SK-N-SH treated with all-trans-retinoic acid at 6 μM for 48 hours (cell line): ENCODE measurements around the gene KIFC3.

Experiments used
- ATAC-seq: fragments of 200-7000 bp; cut with Tn5 transposase; 3 replicates; pipeline ENCODE4 v1.9.1; 2020; ENCODE audit warnings: mild to moderate bottlenecking, moderate library complexity
- ARNTL ChIP-seq: fragments of 450-650 bp; formaldehyde crosslinking; IDR thresholded peaks from 2 replicates; pipeline ENCODE4 v1.5.0; 2020; ENCODE audit warnings: low read depth, mild to moderate bottlenecking, moderate library complexity, borderline replicate concordance
- BACH2 ChIP-seq: fragments of 250-450 bp; sonication (Bioruptor Pico); IDR thresholded peaks from 2 replicates; pipeline ENCODE4 v1.9.0; 2021; ENCODE audit warnings: mild to moderate bottlenecking, borderline replicate concordance
- CSDC2 ChIP-seq: fragments of 250-450 bp; sonication (Bioruptor Pico); IDR thresholded peaks from 2 replicates; pipeline ENCODE4 v1.5.0; 2020; ENCODE audit warnings: mild to moderate bottlenecking, moderate library complexity
- ESRRG ChIP-seq: fragments of 250-450 bp; sonication (Bioruptor Pico); IDR thresholded peaks from 2 replicates; pipeline ENCODE4 v1.6.1; 2021; ENCODE audit warnings: mild to moderate bottlenecking
- GLIS3 ChIP-seq: fragments of 250-450 bp; sonication (Bioruptor Pico); IDR thresholded peaks from 2 replicates; pipeline ENCODE4 v1.5.0; 2020; ENCODE audit warnings: mild to moderate bottlenecking, moderate library complexity
- ISL1 ChIP-seq: fragments of 250-450 bp; sonication (Bioruptor Pico); IDR thresholded peaks from 2 replicates; pipeline ENCODE4 v2.1.2; 2022; ENCODE audit warnings: mild to moderate bottlenecking, moderate library complexity
- OSR1 ChIP-seq: fragments of 250-450 bp; sonication (Bioruptor Pico); IDR thresholded peaks from 2 replicates; pipeline ENCODE4 v1.8.0; 2022; ENCODE audit warnings: moderate library complexity, mild to moderate bottlenecking, inconsistent platforms
- POU6F1 ChIP-seq: fragments of 250-450 bp; sonication (Bioruptor Pico); IDR thresholded peaks from 2 replicates; pipeline ENCODE4 v1.8.0; 2021; ENCODE audit warnings: low read depth, mild to moderate bottlenecking, moderate library complexity, borderline replicate concordance
- PPARA ChIP-seq: fragments of 250-450 bp; sonication (Bioruptor Pico); IDR thresholded peaks from 2 replicates; pipeline ENCODE4 v1.5.0; 2020; ENCODE audit warnings: mild to moderate bottlenecking, borderline replicate concordance
- RARB ChIP-seq: fragments of 250-450 bp; sonication (Bioruptor Pico); IDR thresholded peaks from 2 replicates; pipeline ENCODE4 v1.8.0; 2021; ENCODE audit warnings: mild to moderate bottlenecking, moderate library complexity
- SNAI2 ChIP-seq: fragments of 250-450 bp; sonication (Bioruptor Pico); IDR thresholded peaks from 2 replicates; pipeline ENCODE4 v1.5.0; 2020; ENCODE audit warnings: mild to moderate bottlenecking, moderate library complexity
- TCF4 ChIP-seq: fragments of 250-450 bp; sonication (Bioruptor Pico); IDR thresholded peaks from 2 replicates; pipeline ENCODE4 v1.8.0; 2021; ENCODE audit warnings: mild to moderate bottlenecking, moderate library complexity, borderline replicate concordance
- TOX ChIP-seq: fragments of 250-450 bp; sonication (Bioruptor Pico); IDR thresholded peaks from 2 replicates; pipeline ENCODE4 v1.8.0; 2021; ENCODE audit warnings: mild to moderate bottlenecking, moderate library complexity, borderline replicate concordance
- ZC3H10 ChIP-seq: fragments of 250-450 bp; sonication (Bioruptor Pico); IDR thresholded peaks from 2 replicates; pipeline ENCODE4 v1.5.1; 2021; ENCODE audit warnings: mild to moderate bottlenecking, moderate library complexity
- ZFP3 ChIP-seq: fragments of 250-450 bp; sonication (Bioruptor Pico); IDR thresholded peaks from 2 replicates; pipeline ENCODE4 v1.5.0; 2020; ENCODE audit warnings: mild to moderate bottlenecking, moderate library complexity
- ZFP30 ChIP-seq: fragments of 450-650 bp; formaldehyde crosslinking; IDR thresholded peaks from 2 replicates; pipeline ENCODE4 v1.5.0; 2022; ENCODE audit warnings: mild to moderate bottlenecking, moderate library complexity
- ZNF565 ChIP-seq: fragments of 450-650 bp; formaldehyde crosslinking; conservative IDR thresholded peaks from 2 replicates; pipeline ENCODE4 v1.5.0; 2020; ENCODE audit warnings: low read depth, mild to moderate bottlenecking, moderate library complexity
- ZNF70 ChIP-seq: fragments of 450-650 bp; formaldehyde crosslinking; IDR thresholded peaks from 2 replicates; pipeline ENCODE4 v1.5.0; 2020; ENCODE audit warnings: mild to moderate bottlenecking, moderate library complexity
- ZNF8 ChIP-seq: fragments of 450-650 bp; formaldehyde crosslinking; IDR thresholded peaks from 2 replicates; pipeline ENCODE4 v1.5.0; 2020; ENCODE audit warnings: mild to moderate bottlenecking, moderate library complexity
- TF ChIP-seq, protein P1 (sequence below): fragments of 250-450 bp; sonication (Bioruptor Pico); IDR thresholded peaks from 2 replicates; pipeline ENCODE4 v1.5.1; 2021; ENCODE audit warnings: mild to moderate bottlenecking, moderate library complexity
- TF ChIP-seq, protein P2 (sequence below): fragments of 250-450 bp; sonication (Bioruptor Pico); IDR thresholded peaks from 2 replicates; pipeline ENCODE4 v1.8.0; 2020; ENCODE audit warnings: mild to moderate bottlenecking, moderate library complexity, borderline replicate concordance
- TF ChIP-seq, protein P3 (sequence below): fragments of 250-450 bp; sonication (Bioruptor Pico); IDR thresholded peaks from 2 replicates; pipeline ENCODE4 v1.5.0; 2020; ENCODE audit warnings: mild to moderate bottlenecking, moderate library complexity
- TF ChIP-seq, protein P4 (sequence below): fragments of 250-450 bp; sonication (Bioruptor Pico); IDR thresholded peaks from 2 replicates; pipeline ENCODE4 v1.5.1; 2020; ENCODE audit warnings: low read depth, mild to moderate bottlenecking, moderate library complexity

KIFC3 gene

GRCh38 chr16:57786632-57787518 is 15.4 kb downstream of the KIFC3 start:
- TF ChIP-seq ESRRG (CRISPR knock-in tag): no peak
- TF ChIP-seq, protein P1, sequence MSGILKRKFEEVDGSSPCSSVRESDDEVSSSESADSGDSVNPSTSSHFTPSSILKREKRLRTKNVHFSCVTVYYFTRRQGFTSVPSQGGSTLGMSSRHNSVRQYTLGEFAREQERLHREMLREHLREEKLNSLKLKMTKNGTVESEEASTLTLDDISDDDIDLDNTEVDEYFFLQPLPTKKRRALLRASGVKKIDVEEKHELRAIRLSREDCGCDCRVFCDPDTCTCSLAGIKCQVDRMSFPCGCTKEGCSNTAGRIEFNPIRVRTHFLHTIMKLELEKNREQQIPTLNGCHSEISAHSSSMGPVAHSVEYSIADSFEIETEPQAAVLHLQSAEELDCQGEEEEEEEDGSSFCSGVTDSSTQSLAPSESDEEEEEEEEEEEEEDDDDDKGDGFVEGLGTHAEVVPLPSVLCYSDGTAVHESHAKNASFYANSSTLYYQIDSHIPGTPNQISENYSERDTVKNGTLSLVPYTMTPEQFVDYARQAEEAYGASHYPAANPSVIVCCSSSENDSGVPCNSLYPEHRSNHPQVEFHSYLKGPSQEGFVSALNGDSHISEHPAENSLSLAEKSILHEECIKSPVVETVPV: no peak
- TF ChIP-seq TOX: no peak
- TF ChIP-seq SNAI2 (CRISPR knock-in tag): no peak
- no peak for TF ChIP-seq GLIS3 (CRISPR knock-in tag)
- ATAC-seq: no peak; the same call in 2 of the 3 replicates

DNA sequence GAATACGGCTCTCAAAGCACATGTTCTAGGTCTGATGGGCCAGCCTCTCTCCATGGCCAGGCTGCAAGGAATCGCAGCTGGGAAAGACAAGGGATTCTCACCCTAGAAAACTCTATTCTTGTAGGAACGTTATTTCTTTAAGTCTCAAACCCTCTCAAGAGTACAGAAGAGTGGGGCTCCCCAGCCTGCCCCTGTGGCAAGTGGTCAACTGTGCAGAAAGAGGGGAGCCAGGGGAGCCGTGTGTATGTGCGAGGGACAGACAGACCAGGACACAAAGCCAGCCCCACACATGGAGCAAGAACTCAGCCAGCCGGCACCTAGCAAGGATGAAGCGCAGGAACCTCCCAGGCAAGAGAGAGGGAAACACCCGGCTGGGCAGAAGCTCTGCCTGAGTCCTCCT is 16.4 kb downstream of the KIFC3 start:
- ATAC-seq: no peak
- TF ChIP-seq SNAI2 (CRISPR knock-in tag): no peak
- TF ChIP-seq OSR1 (CRISPR knock-in tag): no peak
- TF ChIP-seq ESRRG (CRISPR knock-in tag): no peak
- no peak for TF ChIP-seq ZNF565 (CRISPR knock-in tag)
- TF ChIP-seq ARNTL (CRISPR knock-in tag): no peak
- no peak for TF ChIP-seq ZFP30 (CRISPR knock-in tag)
- no peak for TF ChIP-seq ZNF8 (CRISPR knock-in tag)
- TF ChIP-seq, protein P2, sequence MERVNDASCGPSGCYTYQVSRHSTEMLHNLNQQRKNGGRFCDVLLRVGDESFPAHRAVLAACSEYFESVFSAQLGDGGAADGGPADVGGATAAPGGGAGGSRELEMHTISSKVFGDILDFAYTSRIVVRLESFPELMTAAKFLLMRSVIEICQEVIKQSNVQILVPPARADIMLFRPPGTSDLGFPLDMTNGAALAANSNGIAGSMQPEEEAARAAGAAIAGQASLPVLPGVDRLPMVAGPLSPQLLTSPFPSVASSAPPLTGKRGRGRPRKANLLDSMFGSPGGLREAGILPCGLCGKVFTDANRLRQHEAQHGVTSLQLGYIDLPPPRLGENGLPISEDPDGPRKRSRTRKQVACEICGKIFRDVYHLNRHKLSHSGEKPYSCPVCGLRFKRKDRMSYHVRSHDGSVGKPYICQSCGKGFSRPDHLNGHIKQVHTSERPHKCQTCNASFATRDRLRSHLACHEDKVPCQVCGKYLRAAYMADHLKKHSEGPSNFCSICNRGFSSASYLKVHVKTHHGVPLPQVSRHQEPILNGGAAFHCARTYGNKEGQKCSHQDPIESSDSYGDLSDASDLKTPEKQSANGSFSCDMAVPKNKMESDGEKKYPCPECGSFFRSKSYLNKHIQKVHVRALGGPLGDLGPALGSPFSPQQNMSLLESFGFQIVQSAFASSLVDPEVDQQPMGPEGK (CRISPR knock-in tag): no peak
- TF ChIP-seq ISL1 (CRISPR knock-in tag): no peak
- TF ChIP-seq, protein P1: no peak
- no peak for TF ChIP-seq BACH2 (CRISPR knock-in tag)
- TF ChIP-seq CSDC2 (CRISPR knock-in tag): no peak
- TF ChIP-seq, protein P3, sequence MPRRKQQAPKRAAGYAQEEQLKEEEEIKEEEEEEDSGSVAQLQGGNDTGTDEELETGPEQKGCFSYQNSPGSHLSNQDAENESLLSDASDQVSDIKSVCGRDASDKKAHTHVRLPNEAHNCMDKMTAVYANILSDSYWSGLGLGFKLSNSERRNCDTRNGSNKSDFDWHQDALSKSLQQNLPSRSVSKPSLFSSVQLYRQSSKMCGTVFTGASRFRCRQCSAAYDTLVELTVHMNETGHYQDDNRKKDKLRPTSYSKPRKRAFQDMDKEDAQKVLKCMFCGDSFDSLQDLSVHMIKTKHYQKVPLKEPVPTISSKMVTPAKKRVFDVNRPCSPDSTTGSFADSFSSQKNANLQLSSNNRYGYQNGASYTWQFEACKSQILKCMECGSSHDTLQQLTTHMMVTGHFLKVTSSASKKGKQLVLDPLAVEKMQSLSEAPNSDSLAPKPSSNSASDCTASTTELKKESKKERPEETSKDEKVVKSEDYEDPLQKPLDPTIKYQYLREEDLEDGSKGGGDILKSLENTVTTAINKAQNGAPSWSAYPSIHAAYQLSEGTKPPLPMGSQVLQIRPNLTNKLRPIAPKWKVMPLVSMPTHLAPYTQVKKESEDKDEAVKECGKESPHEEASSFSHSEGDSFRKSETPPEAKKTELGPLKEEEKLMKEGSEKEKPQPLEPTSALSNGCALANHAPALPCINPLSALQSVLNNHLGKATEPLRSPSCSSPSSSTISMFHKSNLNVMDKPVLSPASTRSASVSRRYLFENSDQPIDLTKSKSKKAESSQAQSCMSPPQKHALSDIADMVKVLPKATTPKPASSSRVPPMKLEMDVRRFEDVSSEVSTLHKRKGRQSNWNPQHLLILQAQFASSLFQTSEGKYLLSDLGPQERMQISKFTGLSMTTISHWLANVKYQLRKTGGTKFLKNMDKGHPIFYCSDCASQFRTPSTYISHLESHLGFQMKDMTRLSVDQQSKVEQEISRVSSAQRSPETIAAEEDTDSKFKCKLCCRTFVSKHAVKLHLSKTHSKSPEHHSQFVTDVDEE: no peak
- no peak for TF ChIP-seq PPARA (CRISPR knock-in tag)

GRCh38 chr16:57785385-57785784 is 16.9 kb downstream of the KIFC3 start:
- no peak for ATAC-seq
- TF ChIP-seq ZNF565 (CRISPR knock-in tag) (no peak), TCF4 (no peak), TOX (no peak), ZC3H10 (CRISPR knock-in tag) (no peak), GLIS3 (CRISPR knock-in tag) (no peak), ZNF8 (CRISPR knock-in tag) (no peak), RARB (CRISPR knock-in tag) (no peak), ARNTL (CRISPR knock-in tag) (no peak), ZFP30 (CRISPR knock-in tag) (no peak), POU6F1 (CRISPR knock-in tag) (no peak), ZFP3 (CRISPR knock-in tag) (no peak), CSDC2 (CRISPR knock-in tag) (no peak), SNAI2 (CRISPR knock-in tag) (no peak), ZNF70 (CRISPR knock-in tag) (no peak), ESRRG (CRISPR knock-in tag) (no peak)
- TF ChIP-seq, protein P4, sequence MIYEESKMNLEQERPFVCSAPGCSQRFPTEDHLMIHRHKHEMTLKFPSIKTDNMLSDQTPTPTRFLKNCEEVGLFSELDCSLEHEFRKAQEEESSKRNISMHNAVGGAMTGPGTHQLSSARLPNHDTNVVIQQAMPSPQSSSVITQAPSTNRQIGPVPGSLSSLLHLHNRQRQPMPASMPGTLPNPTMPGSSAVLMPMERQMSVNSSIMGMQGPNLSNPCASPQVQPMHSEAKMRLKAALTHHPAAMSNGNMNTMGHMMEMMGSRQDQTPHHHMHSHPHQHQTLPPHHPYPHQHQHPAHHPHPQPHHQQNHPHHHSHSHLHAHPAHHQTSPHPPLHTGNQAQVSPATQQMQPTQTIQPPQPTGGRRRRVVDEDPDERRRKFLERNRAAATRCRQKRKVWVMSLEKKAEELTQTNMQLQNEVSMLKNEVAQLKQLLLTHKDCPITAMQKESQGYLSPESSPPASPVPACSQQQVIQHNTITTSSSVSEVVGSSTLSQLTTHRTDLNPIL (CRISPR knock-in tag): no peak
- TF ChIP-seq, protein P1: no peak
